Urinary bladder (tissue), 4 donors: ENCODE measurements around the gene IRX2. TPM values are rescaled to one million over a fixed set of nuclear protein-coding genes. Genes with fewer than 3 reads are reported as not detected.

ENCODE experiments used
- DNase-seq: peaks from one replicate; pipeline ENCODE4 v3.0.0-alpha.2; 2015; ENCODE audit errors: extremely low spot score
- H3K27ac ChIP-seq: one replicate; pipeline ENCODE4 v1.5.1; 2013; ENCODE audit warnings: low read depth, mild to moderate bottlenecking, moderate library complexity
- H3K36me3 ChIP-seq: one replicate; pipeline ENCODE4 v1.6.1; 2013; ENCODE audit warnings: mild to moderate bottlenecking, moderate library complexity; ENCODE audit not compliant: insufficient read depth
- H3K4me1 ChIP-seq: one replicate; pipeline ENCODE4 v1.6.1; 2013; ENCODE audit warnings: mild to moderate bottlenecking, moderate library complexity; ENCODE audit not compliant: insufficient read depth
- H3K4me3 ChIP-seq: one replicate; pipeline ENCODE4 v1.5.1; 2013; ENCODE audit warnings: low read depth, low read length
- WGBS: extraction: QIAGEN DNeasy Blood & Tissue Kit; methylation state at CpG from one replicate; pipeline ENCODE4 v1.1.7; 2013; 5-methylcytosine and 5-hydroxymethylcytosine counted together
- polyA plus RNA-seq: library from polyadenylated mRNA; stranded (reverse); fragments of 200-250 nt; gene quantifications from one replicate; pipeline ENCODE4 v1.2.3, GENCODE V29; 2013
- total RNA-seq: library from RNA; depleted of rRNA; stranded (reverse); fragments of >200 nt; gene quantifications from one replicate; pipeline ENCODE4 v1.2.3, GENCODE V29; 2014
- donor health status: healthy with polysubstance abuse.
- donor health status: healthy.

The IRX2 gene
- total and polyA plus RNA-seq, 2 donors = 0.20 to 0.58 TPM

DNA sequence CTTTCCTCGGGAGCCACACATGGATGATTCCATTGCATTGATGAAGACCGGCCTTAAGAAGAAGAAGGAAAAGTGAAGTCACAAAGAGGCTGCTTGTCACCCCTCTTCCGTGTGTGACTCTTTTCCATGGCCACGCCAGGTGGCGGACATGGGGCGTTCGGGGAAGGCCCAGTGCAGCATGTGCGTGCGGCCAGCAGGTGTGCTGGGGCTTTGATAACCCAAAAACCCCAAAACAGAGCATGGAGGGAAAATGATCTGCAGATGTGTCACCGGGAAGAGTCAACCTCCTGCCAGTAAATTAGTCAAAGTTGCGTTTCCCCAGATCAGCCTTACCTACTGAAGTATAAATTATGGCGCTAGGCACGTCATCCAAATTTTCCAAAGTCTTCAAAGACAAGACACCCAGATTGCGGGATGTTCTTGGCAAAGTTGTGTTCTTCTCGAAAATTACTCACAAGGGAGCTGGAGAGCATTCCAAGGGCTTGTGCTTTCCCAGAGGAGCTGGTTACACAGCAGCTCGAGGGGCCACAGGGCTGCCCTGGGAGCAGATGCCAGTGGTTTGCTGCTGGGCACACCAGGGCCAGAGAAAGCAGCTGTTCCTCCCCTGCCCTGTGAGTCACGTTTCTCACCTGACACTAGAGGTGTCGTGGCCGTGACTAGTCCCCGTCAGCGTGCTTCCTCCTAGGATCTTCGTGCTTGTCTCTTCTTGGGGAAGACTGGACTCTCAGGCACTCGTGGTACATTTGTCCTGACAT lies 53.9 kb downstream of the IRX2 start:
- H3K4me1 ChIP-seq = no peaks in the 10 kb centered on the region
- WGBS = 87% methylated on average over 23 of the region's 23 CpGs
- no peak for DNase-seq
- H3K36me3 ChIP-seq = no peaks in the 10 kb centered on the region
- no peak overlapping the region for H3K27ac ChIP-seq
- H3K4me3 ChIP-seq = no peak overlapping the region

DNA sequence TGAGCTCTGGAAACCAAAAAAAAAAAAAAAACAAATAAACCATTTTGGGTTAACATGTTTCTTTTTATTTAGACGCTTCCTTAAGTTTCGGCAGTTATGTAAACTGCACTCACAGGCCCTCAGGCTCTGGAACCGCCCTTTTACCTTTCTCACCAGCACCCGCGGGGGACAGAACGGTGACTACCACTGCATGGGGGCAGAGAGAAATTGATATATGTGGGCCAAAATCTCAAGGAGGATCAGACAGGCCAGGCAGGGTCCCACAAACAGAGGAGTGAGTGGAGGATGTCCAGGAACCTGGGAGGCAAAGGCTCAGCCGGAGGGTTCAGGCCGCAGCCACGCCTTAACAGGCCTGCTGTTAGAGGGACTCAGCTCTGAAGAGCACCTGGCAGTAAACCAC lies 54.4 kb downstream of the IRX2 start:
- WGBS = 90% methylated on average over 9 of the region's 9 CpGs
- H3K4me3 ChIP-seq = no peak overlapping the region
- no peak overlapping the region for H3K27ac ChIP-seq
- no peak for DNase-seq
- no peaks in the 10 kb centered on the region for H3K4me1 ChIP-seq
- H3K36me3 ChIP-seq = no peaks in the 10 kb centered on the region
